Measurements from ENCODE around the gene ABHD2.

ABHD2 gene

DNA sequence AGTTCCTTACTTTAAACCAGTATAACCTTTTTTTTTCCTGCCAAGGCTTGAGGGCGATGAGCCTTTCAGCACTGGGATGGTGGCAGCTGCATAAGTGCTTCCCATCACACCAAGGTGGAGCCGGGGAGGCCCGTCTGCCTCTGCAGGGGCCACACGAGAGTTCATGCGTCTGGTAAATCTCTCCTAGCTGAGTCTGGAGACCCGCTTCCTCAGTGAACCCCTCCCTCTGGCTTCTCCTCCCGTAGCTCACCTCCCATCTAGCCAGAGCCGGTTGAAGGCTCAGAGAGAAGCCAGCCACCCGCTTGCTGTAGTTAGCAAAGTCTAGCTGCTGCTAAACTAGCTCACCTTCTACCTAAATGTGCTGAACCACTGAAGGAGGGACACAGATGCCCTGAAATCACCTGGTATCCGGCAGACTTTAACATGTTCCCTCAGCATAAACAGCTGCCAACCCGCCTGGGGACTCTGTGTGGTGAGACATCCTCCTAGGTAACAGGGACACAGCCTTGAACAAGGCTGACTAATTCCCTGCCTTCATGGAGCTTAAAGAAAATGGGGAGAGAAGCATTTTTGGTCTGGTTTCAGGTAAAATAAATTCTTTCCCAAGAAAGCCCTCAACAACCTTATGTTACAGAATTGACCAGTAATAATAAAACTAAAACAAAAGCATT, 90.2 kb downstream of the ABHD2 start:
- TF ChIP-seq GATA2 (IDR thresholded peaks at IDR 0.05; ENCODE audit: low read depth, low read length) (no peak), GATA3 (IDR thresholded peaks at IDR 0.05; ENCODE audit: low read depth, low read length) (no peak)

DNA sequence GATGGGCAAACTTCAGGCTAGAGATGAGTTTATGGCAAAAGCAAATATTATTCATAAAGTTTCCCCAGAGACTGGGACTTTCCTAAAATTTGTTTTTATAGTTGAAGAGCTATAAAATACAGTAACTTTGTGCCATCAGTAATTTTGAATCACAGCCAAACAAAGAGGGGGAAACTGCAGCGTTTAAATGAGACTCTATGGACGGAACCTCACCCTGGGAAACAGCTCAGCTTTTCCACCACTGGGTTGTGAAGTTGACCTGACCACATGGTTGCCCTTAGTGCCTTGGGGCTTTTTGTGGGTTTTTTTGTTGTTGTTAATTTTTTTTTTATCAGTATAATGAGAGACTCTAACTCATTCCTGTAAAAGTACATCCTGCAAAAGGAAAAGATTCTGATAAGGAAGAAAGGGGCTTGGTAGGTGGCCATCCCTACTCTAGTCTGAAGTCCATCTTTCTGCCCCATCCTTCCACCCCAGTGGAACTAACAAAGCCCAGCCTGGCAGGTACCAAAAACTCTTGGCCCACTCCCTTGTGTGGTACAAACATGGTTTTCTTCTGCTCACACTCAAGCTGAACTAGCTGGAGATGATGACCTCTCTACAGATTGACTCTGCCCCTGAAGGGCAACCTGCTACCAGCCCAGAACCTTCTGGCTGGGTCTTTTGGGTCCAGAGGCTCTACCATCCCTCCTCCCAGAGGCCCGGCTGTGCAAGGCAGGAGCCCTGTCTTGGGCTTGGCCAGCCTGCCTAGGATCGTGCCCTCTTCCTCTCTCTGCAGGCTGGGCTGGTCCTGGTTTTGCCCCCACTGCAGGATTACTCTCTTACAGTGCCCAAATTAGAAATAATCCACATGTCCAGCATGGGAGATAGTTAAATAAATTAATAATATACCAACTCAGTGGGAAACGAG, 92.0 kb downstream of the ABHD2 start:
- TF ChIP-seq GATA3 (IDR thresholded peaks at IDR 0.05; ENCODE audit: low read depth, low read length) (no peak), GATA2 (IDR thresholded peaks at IDR 0.05; ENCODE audit: low read depth, low read length) (no peak)

DNA sequence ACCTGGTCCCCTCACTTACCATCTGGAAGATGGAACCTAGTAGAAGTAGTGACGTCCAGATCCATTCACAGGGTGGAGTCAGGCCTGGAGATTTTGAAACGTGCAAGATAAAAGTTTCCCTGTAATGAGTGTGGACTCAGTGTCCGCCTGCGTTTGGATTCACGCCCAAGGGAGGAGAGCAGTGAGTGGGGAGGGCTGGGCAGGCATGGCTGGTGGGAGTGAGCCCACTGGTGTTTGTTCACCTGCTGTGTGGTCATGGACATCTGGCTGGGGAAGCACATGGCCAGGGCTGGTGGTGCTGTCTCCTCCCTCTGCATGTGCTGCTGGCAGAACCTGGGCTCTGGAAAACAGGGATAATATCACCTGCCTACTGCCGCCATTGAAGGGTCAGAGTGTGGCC, 96.1 kb downstream of the ABHD2 start:
- TF ChIP-seq GATA2 (IDR thresholded peaks at IDR 0.05; ENCODE audit: low read depth, low read length) (no peak), GATA3 (IDR thresholded peaks at IDR 0.05; ENCODE audit: low read depth, low read length) (no peak)

DNA sequence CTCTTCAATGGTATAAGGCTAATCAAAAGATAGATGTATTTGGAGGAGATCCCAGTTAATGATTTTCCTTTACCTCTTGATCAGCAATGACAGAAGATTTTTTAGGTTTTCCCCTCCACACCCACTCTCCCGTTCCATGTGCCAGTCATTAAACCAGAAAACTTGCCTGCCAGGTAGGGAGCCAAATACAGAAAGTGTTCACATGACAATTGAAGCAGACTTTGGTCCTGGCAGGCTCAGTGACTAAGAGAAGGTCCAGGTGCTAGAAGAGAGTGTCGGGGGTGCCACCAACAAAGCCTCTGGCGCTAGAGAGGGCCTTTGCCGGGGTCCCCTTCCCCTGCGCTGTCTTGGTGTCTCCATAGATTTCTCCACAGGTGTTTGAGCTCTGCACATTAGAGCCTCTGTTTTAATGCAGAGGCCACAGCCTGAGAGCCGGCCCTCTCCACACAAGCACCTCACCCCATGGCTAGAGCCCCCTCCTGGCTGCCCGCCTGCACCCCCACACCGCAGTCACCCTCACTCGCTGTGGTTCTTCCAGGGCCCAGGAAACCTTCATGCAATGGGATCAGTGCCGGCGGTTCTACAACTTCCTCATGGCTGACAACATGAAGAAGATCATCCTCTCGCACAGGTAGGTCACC, 96.8 kb downstream of the ABHD2 start:
- TF ChIP-seq GATA3 (IDR thresholded peaks at IDR 0.05; ENCODE audit: low read depth, low read length) (no peak), GATA2 (IDR thresholded peaks at IDR 0.05; ENCODE audit: low read depth, low read length) (no peak)

DNA sequence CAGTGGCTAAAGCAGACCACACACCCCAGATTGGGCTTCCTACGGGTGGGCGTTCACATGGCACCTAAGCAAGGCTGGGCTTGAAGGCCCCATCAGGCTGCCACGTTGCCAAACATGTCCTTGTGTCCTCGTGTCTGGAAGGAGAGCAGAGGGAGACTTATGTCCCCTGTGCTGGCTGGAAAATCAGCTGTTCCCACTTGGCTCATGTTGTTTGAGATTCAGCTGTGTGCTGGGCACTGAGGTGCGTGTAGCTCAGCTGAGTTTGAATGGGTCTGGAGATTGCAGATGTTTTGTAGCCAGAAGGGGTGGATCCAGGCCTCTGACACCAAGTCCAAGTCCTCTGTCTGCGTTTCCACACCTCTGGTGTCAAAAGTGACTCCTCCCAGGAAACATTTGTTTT, 98.5 kb downstream of the ABHD2 start:
- TF ChIP-seq GATA2 (IDR thresholded peaks at IDR 0.05; ENCODE audit: low read depth, low read length) (no peak), GATA3 (IDR thresholded peaks at IDR 0.05; ENCODE audit: low read depth, low read length) (no peak)

DNA sequence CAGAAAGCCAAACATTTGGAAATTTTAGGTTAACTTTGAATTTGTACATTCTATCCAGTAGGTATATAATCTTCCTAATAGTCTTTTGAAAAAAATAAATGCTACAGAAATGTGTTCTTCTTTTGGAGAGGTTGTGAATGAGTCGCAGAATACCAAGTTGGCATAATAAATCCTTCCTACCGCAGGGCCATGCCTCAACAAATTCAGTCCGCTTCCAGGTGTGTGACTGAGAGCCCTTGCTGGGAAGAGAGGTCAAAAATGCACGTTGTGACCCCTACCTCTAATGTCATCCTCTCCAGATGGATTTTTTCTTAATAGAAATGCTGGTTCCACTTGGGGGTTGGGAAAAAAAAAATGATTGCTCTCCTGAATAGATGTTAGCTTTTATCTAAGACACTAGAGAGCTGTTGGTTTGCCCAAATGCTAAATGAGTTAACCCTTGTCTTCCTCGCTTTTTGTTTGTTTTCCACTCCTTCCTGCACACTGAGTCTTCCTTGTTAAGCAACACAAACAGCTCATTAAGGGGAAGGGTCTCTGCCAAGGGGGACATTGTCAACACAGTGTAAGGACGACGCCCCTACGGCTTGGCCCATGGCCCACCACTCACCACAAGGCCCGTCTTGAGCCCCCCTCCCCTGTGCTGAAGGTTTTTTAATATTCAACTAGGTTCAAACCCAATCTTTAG, 99.2 kb downstream of the ABHD2 start:
- TF ChIP-seq GATA2 (IDR thresholded peaks at IDR 0.05; ENCODE audit: low read depth, low read length) (no peak), GATA3 (IDR thresholded peaks at IDR 0.05; ENCODE audit: low read depth, low read length) (no peak)

DNA sequence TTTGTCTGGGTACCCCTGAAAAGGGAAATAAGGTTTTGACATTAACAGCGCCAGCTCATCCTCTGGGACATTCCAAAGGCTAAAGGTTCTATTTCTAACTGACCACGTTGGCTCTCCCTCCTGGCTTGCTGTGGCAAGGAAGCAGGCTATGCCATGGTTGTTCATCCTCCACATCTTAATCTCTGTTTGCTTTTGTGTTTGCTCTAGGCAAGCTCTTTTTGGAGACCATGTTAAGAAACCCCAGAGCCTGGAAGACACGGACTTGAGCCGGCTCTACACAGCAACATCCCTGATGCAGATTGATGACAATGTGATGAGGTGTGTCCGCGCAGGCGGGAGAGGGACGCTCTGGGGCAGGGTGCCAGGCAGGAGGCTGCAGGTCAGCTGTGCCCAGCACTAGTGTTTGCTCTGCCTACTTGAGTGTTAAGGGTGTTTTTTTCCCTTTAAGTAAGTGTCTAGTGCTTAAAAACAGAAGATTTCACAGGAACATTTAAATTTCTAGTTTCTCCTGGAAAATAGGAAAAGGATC, 99.8 kb downstream of the ABHD2 start:
- TF ChIP-seq GATA3 (IDR thresholded peaks at IDR 0.05; ENCODE audit: low read depth, low read length) (no peak), GATA2 (IDR thresholded peaks at IDR 0.05; ENCODE audit: low read depth, low read length) (no peak)

DNA sequence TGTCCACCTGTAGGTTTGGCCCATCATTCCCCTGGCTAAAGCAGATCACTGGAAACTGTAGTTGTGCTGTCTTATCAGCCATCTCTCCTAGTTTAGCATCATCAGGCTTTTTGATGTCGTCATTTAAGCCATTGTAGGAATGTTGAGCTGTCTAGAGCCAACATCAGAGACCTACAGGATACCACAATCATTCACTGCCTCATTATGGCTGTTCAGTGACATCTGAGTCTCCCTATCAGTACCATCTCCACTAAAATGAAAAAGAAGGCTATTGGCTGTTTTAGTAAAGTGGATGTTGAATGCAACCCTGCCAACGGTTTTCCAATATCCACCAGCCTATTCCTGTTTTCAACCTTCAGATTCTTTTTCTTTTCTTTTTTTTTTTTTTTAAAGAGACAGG, 103.9 kb downstream of the ABHD2 start:
- no peak for TF ChIP-seq GATA3 (IDR thresholded peaks at IDR 0.05; ENCODE audit: low read depth, low read length)
- peak; percentile 69 for TF ChIP-seq GATA2 (IDR thresholded peaks at IDR 0.05; ENCODE audit: low read depth, low read length)

DNA sequence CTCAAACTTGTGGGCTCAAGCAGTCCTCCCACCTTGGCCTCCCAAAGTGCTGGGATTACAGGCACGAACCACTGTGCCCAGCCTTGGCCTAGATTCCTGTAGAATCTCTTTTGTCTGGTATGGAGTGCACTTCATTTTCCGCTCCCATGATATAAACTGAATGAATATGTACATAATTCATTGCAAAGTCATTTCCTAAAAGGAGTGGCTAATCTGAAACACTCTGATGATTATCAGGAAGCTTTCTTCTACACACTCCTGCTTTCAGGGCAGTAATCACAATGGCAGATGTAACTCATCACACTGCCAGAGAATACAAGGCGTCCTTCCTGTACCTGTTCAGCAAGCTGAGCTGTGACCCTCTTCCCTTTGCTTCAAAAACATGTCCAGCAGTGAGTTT, 104.5 kb downstream of the ABHD2 start:
- TF ChIP-seq GATA2 (IDR thresholded peaks at IDR 0.05; ENCODE audit: low read depth, low read length), result peak; percentile 37; the same call in 1 of the 2 replicates
- TF ChIP-seq GATA3 (IDR thresholded peaks at IDR 0.05; ENCODE audit: low read depth, low read length), result no peak

DNA sequence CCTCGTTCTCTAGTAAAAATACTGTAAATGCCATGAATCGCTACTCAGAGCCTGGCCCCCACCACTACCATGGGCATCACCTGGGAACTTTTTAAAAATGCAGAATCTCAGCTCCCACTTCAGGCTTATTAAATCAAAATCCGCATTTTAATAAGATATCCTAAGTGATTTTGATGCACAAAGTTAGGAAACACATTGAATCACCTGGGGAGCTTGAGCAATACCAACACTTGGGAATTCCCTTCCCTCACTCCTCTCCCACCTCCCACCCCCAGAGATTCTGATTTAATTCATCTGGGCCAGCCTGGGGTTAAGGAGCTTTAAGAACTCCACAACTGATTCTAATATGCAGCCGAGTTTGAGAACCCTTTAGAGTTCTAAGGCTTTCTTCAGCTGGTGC, 106.4 kb downstream of the ABHD2 start:
- TF ChIP-seq GATA3 (IDR thresholded peaks at IDR 0.05; ENCODE audit: low read depth, low read length) (no peak), GATA2 (IDR thresholded peaks at IDR 0.05; ENCODE audit: low read depth, low read length) (no peak)

DNA sequence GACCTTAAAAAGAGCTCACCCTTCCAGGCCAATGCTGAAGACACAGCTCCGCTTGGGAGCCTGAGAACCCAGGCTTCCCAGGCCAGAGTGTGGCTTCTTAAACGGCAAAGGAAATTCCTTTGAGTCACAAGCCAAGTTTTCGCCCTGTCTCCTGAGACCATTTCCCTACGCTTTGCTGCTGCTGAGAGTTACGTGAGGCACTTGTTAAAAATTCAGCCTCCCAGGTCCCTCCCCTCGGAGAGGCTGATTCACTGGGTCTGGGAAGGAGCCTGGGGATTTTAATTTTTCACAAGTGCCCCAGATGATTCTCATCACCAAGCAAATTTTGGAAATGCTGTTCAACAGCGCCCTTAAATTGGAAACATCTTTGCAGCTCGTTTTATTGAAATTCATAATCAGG, 107.6 kb downstream of the ABHD2 start:
- no peak for TF ChIP-seq GATA2 (IDR thresholded peaks at IDR 0.05; ENCODE audit: low read depth, low read length)
- no peak for TF ChIP-seq GATA3 (IDR thresholded peaks at IDR 0.05; ENCODE audit: low read depth, low read length)

DNA sequence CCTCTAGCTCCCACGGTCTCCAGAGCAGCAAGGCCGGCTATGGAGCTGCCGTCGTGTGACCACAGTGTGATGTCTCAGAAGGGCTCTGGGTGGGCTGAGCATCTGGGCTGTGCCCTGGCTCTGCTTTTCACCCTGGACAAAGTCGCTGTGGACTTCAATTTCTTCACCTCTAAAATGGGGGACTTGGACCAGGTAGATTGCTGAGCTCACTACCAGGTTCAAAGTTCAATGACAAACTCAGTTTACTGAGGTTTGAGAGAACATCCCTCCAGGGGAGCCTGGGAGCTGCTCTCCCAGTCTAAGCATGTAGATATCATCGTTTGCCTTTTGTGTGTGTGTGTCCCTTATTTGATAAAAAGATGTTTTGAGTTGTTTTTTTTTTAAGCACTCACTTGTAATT, 108.0 kb downstream of the ABHD2 start:
- no peak for TF ChIP-seq GATA3 (IDR thresholded peaks at IDR 0.05; ENCODE audit: low read depth, low read length)
- TF ChIP-seq GATA2 (IDR thresholded peaks at IDR 0.05; ENCODE audit: low read depth, low read length), result no peak

DNA sequence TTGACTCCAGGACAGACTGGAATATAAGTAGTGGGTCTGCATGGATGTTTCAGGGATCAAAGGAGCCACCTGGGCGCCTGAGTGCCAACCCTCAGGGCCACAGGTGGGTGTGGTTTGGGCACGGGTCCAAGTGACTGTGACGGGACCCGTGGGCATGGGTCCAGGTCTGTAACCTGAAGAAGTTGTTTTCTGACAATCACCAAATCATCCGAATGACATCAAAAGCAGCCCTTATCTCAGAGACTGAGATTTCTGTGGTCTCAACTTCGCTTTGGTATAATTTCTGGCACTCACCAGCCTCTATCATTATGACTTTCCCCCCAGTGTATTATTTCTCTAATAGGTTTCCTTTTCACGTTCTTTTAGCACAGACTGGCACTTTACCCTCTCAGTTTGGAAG, 108.7 kb downstream of the ABHD2 start:
- TF ChIP-seq GATA3 (IDR thresholded peaks at IDR 0.05; ENCODE audit: low read depth, low read length) (no peak), GATA2 (IDR thresholded peaks at IDR 0.05; ENCODE audit: low read depth, low read length) (no peak)

DNA sequence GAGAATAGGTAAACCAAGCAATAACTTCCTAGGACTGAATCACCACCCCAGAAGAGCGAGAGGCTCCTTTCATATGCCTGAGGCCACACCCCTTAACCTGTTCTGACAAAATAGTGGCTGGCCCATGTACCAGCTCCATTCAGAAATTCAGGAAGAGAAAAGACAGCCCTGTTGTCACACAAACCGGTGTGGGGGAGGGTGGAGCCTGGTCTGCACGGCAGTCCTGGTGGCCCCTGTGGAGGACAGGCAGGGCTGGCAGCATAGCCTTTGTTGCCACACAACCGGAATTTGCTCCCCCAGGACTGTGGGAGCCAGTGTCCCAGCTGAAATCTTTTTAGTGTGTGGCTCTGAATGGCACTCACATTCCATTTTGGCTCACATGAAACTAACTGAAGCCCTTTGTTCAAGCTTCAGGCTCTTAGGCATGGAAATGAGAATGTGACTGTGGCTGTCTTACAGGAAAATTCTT, 109.3 kb downstream of the ABHD2 start:
- TF ChIP-seq GATA3 (IDR thresholded peaks at IDR 0.05; ENCODE audit: low read depth, low read length) (no peak), GATA2 (IDR thresholded peaks at IDR 0.05; ENCODE audit: low read depth, low read length) (no peak)
